ENCODE results near the gene LAMTOR1.

DNA sequence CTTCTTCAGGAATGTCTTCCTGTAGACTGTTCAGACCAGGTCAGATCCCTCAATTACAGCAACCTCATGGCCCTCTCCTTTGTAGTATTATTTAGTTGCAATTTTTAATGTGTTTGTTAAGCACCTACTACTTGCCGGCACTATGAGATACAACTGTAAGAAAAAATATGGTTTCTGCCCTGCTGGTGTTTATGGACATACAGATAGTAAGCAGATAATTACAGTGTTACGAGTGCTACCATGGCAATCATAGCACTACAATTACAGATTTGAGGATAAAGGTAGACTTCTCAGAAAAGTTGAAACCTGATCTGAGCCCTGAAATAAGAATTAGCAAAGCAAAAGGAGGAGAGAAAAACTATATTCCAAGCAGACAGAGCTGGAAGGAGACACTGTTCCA lies 19.7 kb downstream of the LAMTOR1 start:
- TF ChIP-seq CREM (IDR thresholded peaks at IDR 0.05; ENCODE audit: low read depth), result no peak
- TF ChIP-seq SUZ12 (IDR thresholded peaks at IDR 0.05; ENCODE audit: unreplicated experiment), result no peak
- no peak for TF ChIP-seq POLR2AphosphoS5 (IDR thresholded peaks at IDR 0.05; ENCODE audit: low read length)
- TF ChIP-seq, protein P1, sequence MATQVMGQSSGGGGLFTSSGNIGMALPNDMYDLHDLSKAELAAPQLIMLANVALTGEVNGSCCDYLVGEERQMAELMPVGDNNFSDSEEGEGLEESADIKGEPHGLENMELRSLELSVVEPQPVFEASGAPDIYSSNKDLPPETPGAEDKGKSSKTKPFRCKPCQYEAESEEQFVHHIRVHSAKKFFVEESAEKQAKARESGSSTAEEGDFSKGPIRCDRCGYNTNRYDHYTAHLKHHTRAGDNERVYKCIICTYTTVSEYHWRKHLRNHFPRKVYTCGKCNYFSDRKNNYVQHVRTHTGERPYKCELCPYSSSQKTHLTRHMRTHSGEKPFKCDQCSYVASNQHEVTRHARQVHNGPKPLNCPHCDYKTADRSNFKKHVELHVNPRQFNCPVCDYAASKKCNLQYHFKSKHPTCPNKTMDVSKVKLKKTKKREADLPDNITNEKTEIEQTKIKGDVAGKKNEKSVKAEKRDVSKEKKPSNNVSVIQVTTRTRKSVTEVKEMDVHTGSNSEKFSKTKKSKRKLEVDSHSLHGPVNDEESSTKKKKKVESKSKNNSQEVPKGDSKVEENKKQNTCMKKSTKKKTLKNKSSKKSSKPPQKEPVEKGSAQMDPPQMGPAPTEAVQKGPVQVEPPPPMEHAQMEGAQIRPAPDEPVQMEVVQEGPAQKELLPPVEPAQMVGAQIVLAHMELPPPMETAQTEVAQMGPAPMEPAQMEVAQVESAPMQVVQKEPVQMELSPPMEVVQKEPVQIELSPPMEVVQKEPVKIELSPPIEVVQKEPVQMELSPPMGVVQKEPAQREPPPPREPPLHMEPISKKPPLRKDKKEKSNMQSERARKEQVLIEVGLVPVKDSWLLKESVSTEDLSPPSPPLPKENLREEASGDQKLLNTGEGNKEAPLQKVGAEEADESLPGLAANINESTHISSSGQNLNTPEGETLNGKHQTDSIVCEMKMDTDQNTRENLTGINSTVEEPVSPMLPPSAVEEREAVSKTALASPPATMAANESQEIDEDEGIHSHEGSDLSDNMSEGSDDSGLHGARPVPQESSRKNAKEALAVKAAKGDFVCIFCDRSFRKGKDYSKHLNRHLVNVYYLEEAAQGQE (IDR thresholded peaks at IDR 0.05; ENCODE audit: low read depth, low read length), result no peak
- no peak for TF ChIP-seq ZNF384 (IDR thresholded peaks at IDR 0.05; ENCODE audit: borderline replicate concordance, low read depth, low read length)
- TF ChIP-seq MTA2 (IDR thresholded peaks at IDR 0.05; ENCODE audit: low read depth), result no peak
